H9 (cell line): ENCODE results near the gene LRRC73. TPM values are rescaled to one million over a fixed set of nuclear protein-coding genes. Genes with fewer than 3 reads are reported as not detected.
A peak's percentile ranks its signal among the peaks of the same experiment; 100 is the strongest.

Experiments used
- DNase-seq: peaks from one replicate; pipeline ENCODE4 v3.0.0-alpha.2; 2017
- H2AFZ ChIP-seq: one replicate; pipeline ENCODE4 v1.6.1; 2013; ENCODE audit warnings: mild to moderate bottlenecking, low read length, control low read depth, moderate library complexity
- H2AK5ac ChIP-seq: 2 replicates; pipeline ENCODE4 v1.6.1; 2013; ENCODE audit warnings: low read length, control low read depth, mixed read lengths; ENCODE audit not compliant: insufficient read length
- H2BK120ac ChIP-seq: one replicate; pipeline ENCODE4 v1.6.1; 2013; ENCODE audit warnings: low read depth, mild to moderate bottlenecking, low read length, control low read depth, inconsistent platforms; ENCODE audit not compliant: poor library complexity, severe bottlenecking
- H2BK12ac ChIP-seq: 2 replicates; pipeline ENCODE4 v1.6.1; 2013; ENCODE audit warnings: low read length, control low read depth, mixed read lengths, low read depth; ENCODE audit not compliant: insufficient read length
- H2BK15ac ChIP-seq: 2 replicates; pipeline ENCODE4 v1.6.1; 2013; ENCODE audit warnings: low read depth, low read length, control low read depth
- H2BK20ac ChIP-seq: one replicate; pipeline ENCODE4 v1.6.1; 2013; ENCODE audit warnings: low read depth, mild to moderate bottlenecking, low read length, control low read depth, inconsistent platforms; ENCODE audit not compliant: poor library complexity, severe bottlenecking
- H2BK5ac ChIP-seq: 2 replicates; pipeline ENCODE4 v1.6.1; 2013; ENCODE audit warnings: low read length, control low read depth, mixed read lengths; ENCODE audit not compliant: insufficient read length
- H3K14ac ChIP-seq: 2 replicates; pipeline ENCODE4 v1.6.1; 2013; ENCODE audit warnings: low read length, control low read depth; ENCODE audit not compliant: insufficient read depth
- H3K18ac ChIP-seq: 2 replicates; pipeline ENCODE4 v1.6.1; 2013; ENCODE audit warnings: low read depth, mild to moderate bottlenecking, mixed read lengths, low read length, control low read depth; ENCODE audit not compliant: insufficient read length
- H3K23ac ChIP-seq: 2 replicates; pipeline ENCODE4 v1.6.1; 2013; ENCODE audit warnings: low read length, control low read depth, mixed read lengths, low read depth; ENCODE audit not compliant: insufficient read length
- H3K23me2 ChIP-seq: 2 replicates; pipeline ENCODE4 v1.6.1; 2013; ENCODE audit warnings: low read depth, mild to moderate bottlenecking, mixed read lengths, low read length, control low read depth; ENCODE audit not compliant: insufficient read length, poor library complexity, severe bottlenecking
- H3K27ac ChIP-seq: 2 replicates; pipeline ENCODE4 v1.5.1; 2013; ENCODE audit warnings: low read length, control low read depth, mixed read lengths, low read depth; ENCODE audit not compliant: insufficient read length
- H3K27me3 ChIP-seq: 2 replicates; pipeline ENCODE4 v1.6.1; 2013; ENCODE audit warnings: low read length, control low read depth, inconsistent platforms; ENCODE audit not compliant: insufficient read depth
- H3K4ac ChIP-seq: 2 replicates; pipeline ENCODE4 v1.6.1; 2013; ENCODE audit warnings: low read depth, mild to moderate bottlenecking, control low read depth, inconsistent platforms, low read length, moderate library complexity
- H3K4me1 ChIP-seq: 2 replicates; pipeline ENCODE4 v1.6.1; 2013; ENCODE audit warnings: low read length, control low read depth, inconsistent platforms; ENCODE audit not compliant: insufficient read depth
- H3K4me2 ChIP-seq: 2 replicates; pipeline ENCODE4 v1.6.1; 2013; ENCODE audit warnings: low read length, control low read depth, mixed read lengths; ENCODE audit not compliant: insufficient read length, insufficient read depth
- H3K56ac ChIP-seq: 2 replicates; pipeline ENCODE4 v1.6.1; 2013; ENCODE audit warnings: low read depth, mild to moderate bottlenecking, mixed read lengths, low read length, control low read depth; ENCODE audit not compliant: insufficient read length
- H3K79me1 ChIP-seq: 2 replicates; pipeline ENCODE4 v1.6.1; 2013; ENCODE audit warnings: low read depth, mild to moderate bottlenecking, moderate library complexity, low read length, control low read depth, inconsistent platforms; ENCODE audit not compliant: insufficient read depth, poor library complexity, severe bottlenecking
- H3K79me2 ChIP-seq: 2 replicates; pipeline ENCODE4 v1.6.1; 2013; ENCODE audit warnings: low read length, control low read depth, inconsistent platforms; ENCODE audit not compliant: insufficient read depth
- H3K9ac ChIP-seq: 2 replicates; pipeline ENCODE4 v1.6.1; 2013; ENCODE audit warnings: low read length, control low read depth, mixed read lengths; ENCODE audit not compliant: insufficient read length; ENCODE audit errors: extremely low read depth
- H3K9me3 ChIP-seq: one replicate; pipeline ENCODE4 v1.6.1; 2013; ENCODE audit warnings: low read depth, low read length, inconsistent platforms; ENCODE audit not compliant: control insufficient read depth
- H3T11ph ChIP-seq: one replicate; pipeline ENCODE4 v1.6.1; 2013; ENCODE audit warnings: mild to moderate bottlenecking, low read length, control low read depth, inconsistent platforms
- H4K20me1 ChIP-seq: one replicate; pipeline ENCODE4 v1.6.1; 2013; ENCODE audit not compliant: control insufficient read depth, insufficient read length, insufficient read depth
- H4K5ac ChIP-seq: 2 replicates; pipeline ENCODE4 v1.6.1; 2013; ENCODE audit warnings: low read depth, mild to moderate bottlenecking, mixed read lengths, low read length, control low read depth; ENCODE audit not compliant: insufficient read length
- H4K8ac ChIP-seq: replicated peaks from 2 replicates; pipeline ENCODE4 v1.6.1; 2013; ENCODE audit warnings: low read length, control low read depth, mixed read lengths, low read depth; ENCODE audit not compliant: insufficient read length
- H4K91ac ChIP-seq: 2 replicates; pipeline ENCODE4 v1.6.1; 2013; ENCODE audit warnings: low read depth, mild to moderate bottlenecking, moderate library complexity, mixed read lengths, low read length, control low read depth; ENCODE audit not compliant: insufficient read length
- H3K27ac Mint-ChIP-seq, 3 experiments: 2 replicates in 2 of 3; 3 replicates in 1 of 3; pipeline ENCODE4 v1.8.0; 2020 to 2021; ENCODE audit warnings: mixed read lengths in 3 of 3, mild to moderate bottlenecking in 1 of 3, moderate library complexity in 1 of 3
- H3K27me3 Mint-ChIP-seq: 2 replicates; pipeline ENCODE4 v1.8.0; 2021; ENCODE audit warnings: low read depth, mild to moderate bottlenecking, moderate library complexity, mixed read lengths
- H3K36me3 Mint-ChIP-seq, 3 experiments: 2 replicates in 2 of 3; 3 replicates in 1 of 3; pipeline ENCODE4 v1.8.0; 2020 to 2021; ENCODE audit warnings: low read depth in 3 of 3, mixed read lengths in 3 of 3; ENCODE audit not compliant: insufficient read depth in 1 of 3
- H3K4me1 Mint-ChIP-seq, 2 experiments: 2 replicates each; pipeline ENCODE4 v1.8.0; 2020; ENCODE audit warnings: mixed read lengths in 2 of 2
- H3K4me3 Mint-ChIP-seq, 2 experiments: 2 replicates in 1 of 2; 3 replicates in 1 of 2; pipeline ENCODE4 v1.8.0; 2020 to 2021; ENCODE audit warnings: mild to moderate bottlenecking in 2 of 2, mixed read lengths in 2 of 2, moderate library complexity in 1 of 2
- H3K9me3 Mint-ChIP-seq, 2 experiments: 2 replicates in 1 of 2; 3 replicates in 1 of 2; pipeline ENCODE4 v1.8.0; 2020; ENCODE audit warnings: mild to moderate bottlenecking in 2 of 2, mixed read lengths in 2 of 2, moderate library complexity in 1 of 2
- CTCF ChIP-seq: fragments of 200-600 bp; sonication (generic); conservative IDR thresholded peaks from 3 replicates; pipeline ENCODE4 v1.8.0; 2021; ENCODE audit warnings: antibody characterized with exemption, mild to moderate bottlenecking
- WGBS: extraction: QIAGEN DNeasy Blood & Tissue Kit; methylation state at CpG from one replicate; pipeline ENCODE4 v1.1.7; 2013; ENCODE audit warnings: missing lambda C conversion rate, low lambda C conversion rate, mixed read lengths; ENCODE audit not compliant: insufficient read length; ENCODE audit errors: extremely low coverage; 5-methylcytosine and 5-hydroxymethylcytosine counted together
- total RNA-seq: library from RNA; stranded (reverse); gene quantifications from 2 replicates; pipeline ENCODE4 v1.2.1, GENCODE V29; 2021

LRRC73 gene
- total RNA-seq, 1 experiment from 2014 or later: 0.55 TPM

- TF ChIP-seq CTCF: no peak
- Histone ChIP-seq H3K23me2 (no peaks in the 10 kb centered on the region), H2BK120ac (no peak overlapping the region), H4K8ac (no peak overlapping the region), H3K9ac (no peak overlapping the region), H2AFZ (no peak overlapping the region), H3K27me3 (no peaks in the 10 kb centered on the region), H4K91ac (no peak overlapping the region), H4K5ac (no peak overlapping the region), H3K18ac (no peak overlapping the region), H4K20me1 (no peaks in the 10 kb centered on the region), H3K27ac (no peak overlapping the region), H3K79me2 (no peaks in the 10 kb centered on the region), H3K23ac (no peak overlapping the region), H3K4me2 (no peak overlapping the region), H3K14ac (no peak overlapping the region), H3K79me1 (no peaks in the 10 kb centered on the region), H2BK15ac (no peak overlapping the region), H2BK5ac (no peak overlapping the region), H3K9me3 (no peaks in the 10 kb centered on the region), H3K56ac (no peak overlapping the region), H2BK20ac (no peak overlapping the region), H3T11ph (no peak overlapping the region), H2BK12ac (no peak overlapping the region), H2AK5ac (no peak overlapping the region), H3K4ac (no peak overlapping the region), H3K4me1 (peaks cover 3% of the 10 kb centered on the region; the same call in 1 of the 2 replicates)
- H3K9me3 Mint-ChIP-seq: no peaks in the 10 kb centered on the region
- H3K36me3 Mint-ChIP-seq: no peaks in the 10 kb centered on the region
- peak overlapping the region in 2 of 3 experiments; percentile 81 to 95; a peak in 4 of 7 replicates for H3K27ac Mint-ChIP-seq
- WGBS: no CpG with 5 or more reads among the region's 13 CpGs
- H3K27me3 Mint-ChIP-seq: peaks cover 6% of the 10 kb centered on the region
- DNase-seq: peak; percentile 31
- H3K4me1 Mint-ChIP-seq: peaks cover 12 to 16% of the 10 kb centered on the region in 2 experiments
- H3K4me3 Mint-ChIP-seq: no peak overlapping the region
These were observed 41.1 kb downstream of the LRRC73 start for GRCh38 chr6:43468748-43469681.
